ENCODE measurements around the gene UNC5CL. TPM values are rescaled to one million over a fixed set of nuclear protein-coding genes. Genes with fewer than 3 reads are reported as not detected.
"Not testable (repeated sequence)": the region's sequence is repeated elsewhere in the genome, so short reads cannot be mapped to it uniquely, and the experiment has no call there.

The UNC5CL gene
- total RNA-seq, 2 experiments from 2014 or later: 0.49 to 0.85 TPM

DNA sequence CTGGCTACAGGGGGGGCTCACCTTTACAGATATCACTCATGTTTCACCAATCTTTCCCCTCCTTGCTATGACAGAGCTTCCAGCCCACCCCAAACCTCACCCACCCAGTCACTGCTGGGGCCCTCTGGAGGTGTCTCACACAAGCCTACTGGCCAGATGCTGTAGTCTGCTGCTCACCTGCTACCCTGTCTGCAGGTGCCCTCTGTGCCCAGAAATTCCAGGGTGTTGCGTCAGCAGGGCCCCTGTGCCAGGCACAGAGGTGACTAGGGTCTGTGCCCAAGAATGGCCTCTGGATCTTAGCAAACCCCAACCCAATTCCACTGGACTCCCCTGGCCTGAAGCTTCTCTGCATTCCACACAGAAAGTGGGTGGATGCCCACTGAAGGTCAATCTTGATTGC, 21.4 kb downstream of the UNC5CL start:
- POLR2A ChIA-PET: no interaction called here

GRCh38 chr6:41015860-41016259, 23.2 kb downstream of the UNC5CL start:
- H3K4me3 ChIP-seq (ENCODE audit: low read depth, low read length, poor library complexity, severe bottlenecking); H3K4me1 ChIP-seq (ENCODE audit: insufficient read depth, low read length, poor library complexity, severe bottlenecking); DNase-seq (ENCODE audit: low spot score); H3K4me2 ChIP-seq (ENCODE audit: low read length); H3K9me3 ChIP-seq (ENCODE audit: low read length); H3K79me2 ChIP-seq (ENCODE audit: insufficient read depth, low read depth, low read length); H4K20me1 ChIP-seq (ENCODE audit: insufficient read depth, low read length); H3K27ac ChIP-seq (ENCODE audit: low read depth, low read length, poor library complexity, severe bottlenecking); H3K9me2 ChIP-seq (ENCODE audit: insufficient read depth, low read length); H3K36me3 ChIP-seq (ENCODE audit: insufficient read depth, low read length); BruUV-seq (replicated peaks); POLR2A ChIA-PET; intact Hi-C loops (cut with micrococcal nuclease; ENCODE audit: unreplicated experiment); CTCF ChIA-PET (ENCODE audit: unreplicated experiment); H2AFZ ChIP-seq (ENCODE audit: low read length): not testable (repeated sequence)

More for the DNA sequence above, 21.4 kb downstream of the UNC5CL start:
- no peaks in the 10 kb centered on the region for H3K4me1 ChIP-seq (ENCODE audit: insufficient read depth, low read length, poor library complexity, severe bottlenecking)
- no peaks in the 10 kb centered on the region for H3K36me3 ChIP-seq (ENCODE audit: insufficient read depth, low read length)
- H2AFZ ChIP-seq (ENCODE audit: low read length): no peak overlapping the region
- no TSS peak for BruUV-seq (replicated peaks)
- no peaks in the 10 kb centered on the region for H3K9me2 ChIP-seq (ENCODE audit: insufficient read depth, low read length)
- H3K79me2 ChIP-seq (ENCODE audit: insufficient read depth, low read depth, low read length): no peaks in the 10 kb centered on the region
- CTCF ChIA-PET (ENCODE audit: unreplicated experiment): no interaction called here
- TF ChIP-seq CTCF (conservative IDR thresholded peaks at IDR 0.05; ENCODE audit: low read length) (no peak), EZH2phosphoT487 (IDR thresholded peaks at IDR 0.05; ENCODE audit: borderline replicate concordance, low read depth, low read length) (no peak)
- no peak overlapping the region for H3K4me3 ChIP-seq (ENCODE audit: low read depth, low read length, poor library complexity, severe bottlenecking)
- H4K20me1 ChIP-seq (ENCODE audit: insufficient read depth, low read length): no peaks in the 10 kb centered on the region
- no peak for DNase-seq (ENCODE audit: low spot score)
- intact Hi-C loops (cut with micrococcal nuclease; ENCODE audit: unreplicated experiment): no loop called here
- no peak overlapping the region for H3K4me2 ChIP-seq (ENCODE audit: low read length)
- no peaks in the 10 kb centered on the region for H3K9me3 ChIP-seq (ENCODE audit: low read length)
- H3K27ac ChIP-seq (ENCODE audit: low read depth, low read length, poor library complexity, severe bottlenecking): no peak overlapping the region

DNA sequence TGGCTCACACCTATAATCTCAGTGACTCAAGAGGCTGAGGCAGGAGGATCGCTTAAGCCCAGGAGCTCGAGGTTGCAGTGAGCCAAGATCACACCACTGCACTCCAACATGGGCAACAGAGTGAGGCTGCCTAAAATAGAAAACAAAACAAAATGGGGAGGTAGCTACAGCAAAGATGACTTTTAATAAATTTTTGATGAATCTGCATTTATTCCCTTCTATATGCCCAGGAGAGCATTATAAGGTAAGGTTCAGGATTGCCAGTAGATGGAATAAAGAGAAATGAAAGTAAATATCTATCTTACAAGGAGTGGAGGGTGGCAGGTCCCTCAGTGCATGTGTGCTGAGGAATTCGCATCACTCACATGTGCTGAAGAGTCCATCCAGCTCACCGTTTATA, 24.2 kb downstream of the UNC5CL start:
- no peaks in the 10 kb centered on the region for H3K36me3 ChIP-seq (ENCODE audit: insufficient read depth, low read length)
- H3K4me2 ChIP-seq (ENCODE audit: low read length): no peak overlapping the region
- no peak overlapping the region for H3K4me3 ChIP-seq (ENCODE audit: low read depth, low read length, poor library complexity, severe bottlenecking)
- H4K20me1 ChIP-seq (ENCODE audit: insufficient read depth, low read length): no peaks in the 10 kb centered on the region
- intact Hi-C loops (cut with micrococcal nuclease; ENCODE audit: unreplicated experiment): no loop called here
- DNase-seq (ENCODE audit: low spot score): no peak
- TF ChIP-seq EZH2phosphoT487 (IDR thresholded peaks at IDR 0.05; ENCODE audit: borderline replicate concordance, low read depth, low read length): no peak
- no peak for TF ChIP-seq CTCF (conservative IDR thresholded peaks at IDR 0.05; ENCODE audit: low read length)
- ChIA-PET POLR2A (no interaction called here), CTCF (ENCODE audit: unreplicated experiment) (no interaction called here)
- no peak overlapping the region for H2AFZ ChIP-seq (ENCODE audit: low read length)
- no peaks in the 10 kb centered on the region for H3K79me2 ChIP-seq (ENCODE audit: insufficient read depth, low read depth, low read length)
- no peaks in the 10 kb centered on the region for H3K4me1 ChIP-seq (ENCODE audit: insufficient read depth, low read length, poor library complexity, severe bottlenecking)
- BruUV-seq (replicated peaks): no TSS peak
- no peaks in the 10 kb centered on the region for H3K9me2 ChIP-seq (ENCODE audit: insufficient read depth, low read length)
- no peak overlapping the region for H3K27ac ChIP-seq (ENCODE audit: low read depth, low read length, poor library complexity, severe bottlenecking)
- H3K9me3 ChIP-seq (ENCODE audit: low read length): no peaks in the 10 kb centered on the region

Measured in OCI-LY7 (cell line).